Epithelial cell of umbilical artery (primary cell): ENCODE results near the gene RNF144B. TPM values are rescaled to one million over a fixed set of nuclear protein-coding genes. Genes with fewer than 3 reads are reported as not detected.

Experiments used
- total RNA-seq: library from RNA; depleted of rRNA; stranded (reverse); fragments of >200 nt; gene quantifications from 2 replicates; pipeline ENCODE4 v1.2.3, GENCODE V29; 2014

Gene RNF144B
- 103 and 269 TPM in 2 replicates for total RNA-seq

DNA sequence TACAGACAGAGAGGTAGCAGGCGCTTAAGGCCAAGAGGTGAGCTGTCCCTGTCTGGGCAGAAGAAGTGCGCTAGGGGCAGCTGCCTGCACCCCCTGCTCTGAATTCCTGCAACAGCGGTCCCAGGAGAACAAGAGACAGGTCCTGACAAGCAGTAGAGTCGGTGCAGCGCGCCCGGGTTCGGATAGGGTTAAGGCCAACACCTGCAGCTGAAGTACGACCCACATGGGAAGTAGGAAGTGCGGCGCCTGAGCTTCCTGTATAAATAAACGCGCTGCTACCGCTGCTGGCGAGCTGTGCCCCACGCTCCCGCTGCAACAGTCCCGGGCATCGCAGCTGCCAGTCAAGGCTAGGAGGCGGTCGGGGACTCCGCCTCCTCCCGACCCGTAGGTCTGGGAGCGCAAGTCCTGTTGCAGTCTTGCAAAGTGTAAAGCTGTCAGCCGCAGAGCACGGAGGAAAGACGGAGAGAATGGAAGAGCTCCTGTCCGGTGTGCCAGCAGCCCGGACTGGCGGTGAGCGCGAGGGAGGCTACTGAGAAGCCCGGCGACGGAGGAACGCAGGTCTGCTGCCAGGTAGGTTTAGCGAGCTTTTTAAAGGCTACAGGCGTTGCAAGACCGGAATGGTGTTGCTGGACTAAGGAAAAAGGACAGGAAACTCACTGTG is at the start of gene RNF144B:
Gene RNF144B, plus strand, starts transcription at position 290 of the 661 bp plus-strand sequence. CDS start 12,185 bp downstream, outside the sequence.

Other genes with a start within 250 kb of the RNF144B start
- gene TPMT, start 232.3 kb upstream of the RNF144B start, total RNA-seq: 11.0 and 13.2 TPM in 2 replicates
- 7.1 and 10.9 TPM in 2 replicates for gene KDM1B, start 231.9 kb upstream of the RNF144B start, total RNA-seq
- gene DEK, start 122.8 kb upstream of the RNF144B start, total RNA-seq: 116 and 140 TPM in 2 replicates